Cardiac fibroblast (primary cell): ENCODE data around the gene NEDD4.
A peak's percentile ranks its signal among the peaks of the same experiment; 100 is the strongest.
"Not testable (repeated sequence)": the region's sequence is repeated elsewhere in the genome, so short reads cannot be mapped to it uniquely, and the experiment has no call there.

ENCODE experiments used
- DNase-seq, 2 donors: peaks; one replicate each; pipeline versions ENCODE4 v3.0.0 to v3.0.0-alpha.2; 2010; ENCODE audit warnings: low read depth in 2 of 2
- H3K4me3 ChIP-seq, 2 donors: replicated peaks in 1 of 2; 1 replicate in 1 of 2; 2 replicates in 1 of 2; pipeline ENCODE4 v1.5.1; 2011; ENCODE audit warnings: low read depth in 2 of 2, low read length in 2 of 2, mild to moderate bottlenecking in 2 of 2, moderate library complexity in 1 of 2
- CTCF ChIP-seq: IDR thresholded peaks from one replicate; pipeline ENCODE4 v1.5.1; 2011; ENCODE audit warnings: low read depth, mild to moderate bottlenecking, low read length, inconsistent platforms

The NEDD4 gene

GRCh38 chr15:55846116-55846707 lies 147.2 kb downstream of the NEDD4 start:
- TF ChIP-seq CTCF = peak; percentile 82
- no peak overlapping the region for H3K4me3 ChIP-seq
- DNase-seq = peak; percentile 90

- not testable (repeated sequence) for DNase-seq, H3K4me3 ChIP-seq
Measured at GRCh38 chr15:55842897-55843296, 150.5 kb downstream of the NEDD4 start.

GRCh38 chr15:55835866-55836265 lies 157.5 kb downstream of the NEDD4 start:
- TF ChIP-seq CTCF = no peak
- H3K4me3 ChIP-seq = no peak overlapping the region
- no peak for DNase-seq

GRCh38 chr15:55834331-55834730 lies 159.1 kb downstream of the NEDD4 start:
- H3K4me3 ChIP-seq = no peak overlapping the region
- no peak for DNase-seq
- no peak for TF ChIP-seq CTCF

- H3K4me3 ChIP-seq = no peak overlapping the region
- TF ChIP-seq CTCF = no peak
- no peak for DNase-seq
Measured at GRCh38 chr15:55829826-55830225, 163.6 kb downstream of the NEDD4 start.

GRCh38 chr15:55827955-55828354 lies 165.5 kb downstream of the NEDD4 start:
- no peak for DNase-seq
- H3K4me3 ChIP-seq = no peak overlapping the region
- TF ChIP-seq CTCF = no peak

- H3K4me3 ChIP-seq = no peak overlapping the region
- TF ChIP-seq CTCF = no peak
- no peak for DNase-seq
Measured at GRCh38 chr15:55827204-55827603, 166.2 kb downstream of the NEDD4 start.
